Fibroblast of the conjunctiva (primary cell): ENCODE measurements around the gene PIGU.
"Not testable (repeated sequence)": the region's sequence is repeated elsewhere in the genome, so short reads cannot be mapped to it uniquely, and the experiment has no call there.

Experiments used
- DNase-seq: peaks from one replicate; pipeline ENCODE4 v3.0.0-alpha.2; 2010; ENCODE audit warnings: low read depth

PIGU gene

DNA sequence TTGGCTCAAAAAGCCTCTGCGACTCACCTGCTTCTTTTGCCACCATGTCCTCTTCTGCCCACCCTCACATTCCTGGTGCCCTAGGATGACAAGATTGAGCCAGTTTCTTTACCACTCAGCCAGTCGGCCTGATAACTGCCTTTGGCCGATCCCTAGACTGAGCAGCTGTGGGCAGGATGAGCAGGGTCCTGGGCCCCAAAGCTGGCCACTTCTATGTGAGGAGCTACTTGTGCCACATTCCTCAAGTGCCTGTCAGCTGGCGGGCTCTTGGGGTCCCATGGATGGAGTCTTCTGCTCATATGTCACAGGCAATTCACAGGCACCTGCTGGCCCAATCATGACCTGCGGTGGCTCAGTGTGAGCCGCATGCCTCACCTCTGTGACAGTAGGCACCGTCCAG lies 144.1 kb downstream of the PIGU start:
- no peak for DNase-seq

DNA sequence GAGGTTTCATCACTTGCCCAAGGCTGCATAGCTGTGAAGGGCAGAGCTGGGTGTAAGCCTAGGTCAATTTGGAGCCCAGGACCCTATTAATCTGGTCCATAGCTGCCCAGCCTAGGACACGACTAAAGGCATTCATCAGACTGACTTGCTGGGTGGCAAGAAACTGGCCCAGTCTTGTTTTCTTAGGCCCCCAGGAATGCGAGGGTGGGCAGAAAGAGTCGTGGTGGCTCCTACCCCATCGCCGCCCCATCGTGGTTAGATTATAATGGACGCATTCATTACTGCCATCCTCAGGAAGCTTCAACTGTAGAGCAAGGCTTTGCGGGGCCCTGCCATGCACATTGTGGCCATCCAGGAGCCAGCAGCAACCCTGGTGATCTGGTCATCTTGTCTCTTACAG lies 144.6 kb downstream of the PIGU start:
- DNase-seq: no peak

DNA sequence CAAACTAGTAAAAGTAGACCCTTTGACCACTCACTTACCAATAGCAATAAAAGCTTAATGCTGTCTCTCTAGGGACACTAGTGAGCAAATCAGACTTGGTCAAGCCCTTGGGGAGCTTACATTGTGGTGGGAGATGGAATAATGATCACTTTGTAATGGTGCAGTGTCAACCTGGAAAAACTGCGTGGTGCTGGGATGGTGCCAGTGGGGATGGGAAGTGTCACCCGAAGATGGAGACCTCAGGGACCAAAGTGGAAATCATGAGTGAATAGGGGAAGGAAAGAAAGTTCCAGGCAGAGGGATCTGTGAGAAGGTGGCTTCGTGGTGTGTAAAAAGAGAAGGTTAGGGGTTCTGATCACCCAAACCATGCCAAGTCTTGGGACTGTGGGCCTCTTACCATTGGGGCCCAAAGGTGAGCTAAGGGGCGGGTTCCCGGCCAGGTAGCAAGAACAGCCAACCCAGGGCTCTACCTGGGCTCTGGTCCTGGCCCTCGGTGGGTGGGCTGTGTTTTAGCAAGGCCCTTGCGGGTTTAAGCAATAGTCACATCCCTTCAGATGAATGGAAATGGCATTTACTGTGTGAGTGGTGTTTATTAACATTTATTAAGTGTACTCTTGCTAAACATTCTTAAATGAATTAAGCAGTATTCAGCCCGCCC lies 145.2 kb downstream of the PIGU start:
- DNase-seq: no peak

DNA sequence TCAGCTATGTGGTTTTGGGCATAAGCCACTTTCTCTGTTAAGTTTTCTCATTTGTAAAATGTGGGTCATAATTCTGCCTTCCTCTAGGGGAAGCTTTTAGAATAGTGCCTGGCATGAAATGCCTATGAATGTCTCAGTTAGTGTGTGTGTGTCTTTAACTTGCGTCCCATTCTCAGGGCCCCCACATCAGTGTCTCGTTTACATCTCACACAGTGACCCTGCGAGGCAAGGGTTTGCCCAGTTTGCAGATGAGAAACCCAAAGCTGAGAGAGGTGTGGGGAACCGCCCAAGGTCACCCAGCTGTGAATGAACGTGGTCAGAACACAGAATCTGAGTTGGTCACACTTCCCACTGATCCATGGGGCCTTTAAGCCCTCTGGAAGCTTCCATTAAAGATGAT lies 146.6 kb downstream of the PIGU start:
- DNase-seq: no peak

DNA sequence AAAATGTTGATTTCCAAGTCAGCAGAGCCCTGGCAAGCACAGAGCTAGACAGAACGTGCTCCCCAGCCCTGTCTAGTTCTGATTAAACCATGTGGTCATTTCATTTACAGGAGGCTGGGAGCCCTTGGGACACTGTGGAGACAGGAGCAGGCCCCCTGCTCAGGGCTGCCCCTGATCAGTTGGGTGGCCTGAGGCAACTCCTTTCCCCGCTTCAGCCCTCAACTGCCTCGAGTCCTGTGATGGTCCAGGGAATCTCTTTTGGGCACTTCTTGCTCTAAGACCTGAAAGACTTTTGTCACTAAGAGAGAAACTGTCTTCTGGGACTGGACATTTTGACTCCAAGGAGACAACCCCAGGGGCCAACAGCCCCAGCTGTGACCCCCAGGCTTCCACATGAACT lies 147.2 kb downstream of the PIGU start:
- no peak for DNase-seq

DNA sequence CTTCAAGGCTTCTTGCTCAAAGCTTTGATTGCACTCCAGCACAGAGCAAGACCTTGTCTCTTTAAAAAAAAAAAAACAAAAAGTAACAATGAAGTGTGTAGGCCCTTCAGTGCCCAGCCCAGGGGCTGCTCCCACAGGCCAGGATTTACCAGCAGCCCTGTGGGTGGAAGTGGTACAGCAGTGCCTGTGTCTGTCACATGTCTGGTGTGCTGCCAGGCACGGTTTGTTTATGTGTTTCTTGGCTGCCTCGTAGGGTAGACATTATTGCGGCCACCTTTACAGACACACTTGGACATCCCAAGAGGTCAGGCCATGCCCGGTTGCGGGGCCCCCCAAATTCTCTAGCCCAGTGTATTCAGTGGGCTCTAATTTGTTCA lies 148.0 kb downstream of the PIGU start:
- no peak for DNase-seq

DNA sequence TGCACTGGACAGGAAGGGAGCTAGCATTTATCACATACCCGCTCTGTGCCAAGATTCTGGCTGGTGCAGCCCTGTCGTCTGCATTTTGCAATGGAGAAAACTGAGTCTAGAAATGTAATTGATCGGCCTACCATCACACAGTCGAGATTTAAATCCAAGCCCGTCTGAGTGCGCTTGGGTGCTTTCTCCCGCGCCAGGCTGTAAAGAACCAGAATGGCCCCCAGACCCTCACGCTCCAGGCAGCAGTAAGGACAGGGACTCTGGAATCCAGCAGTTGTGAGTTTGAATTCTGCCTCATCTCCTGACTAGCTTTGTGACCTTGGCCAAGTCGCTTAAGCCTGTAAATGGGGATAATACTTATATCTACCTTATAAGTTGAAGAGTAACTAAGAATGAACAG lies 149.9 kb downstream of the PIGU start:
- DNase-seq: no peak

DNA sequence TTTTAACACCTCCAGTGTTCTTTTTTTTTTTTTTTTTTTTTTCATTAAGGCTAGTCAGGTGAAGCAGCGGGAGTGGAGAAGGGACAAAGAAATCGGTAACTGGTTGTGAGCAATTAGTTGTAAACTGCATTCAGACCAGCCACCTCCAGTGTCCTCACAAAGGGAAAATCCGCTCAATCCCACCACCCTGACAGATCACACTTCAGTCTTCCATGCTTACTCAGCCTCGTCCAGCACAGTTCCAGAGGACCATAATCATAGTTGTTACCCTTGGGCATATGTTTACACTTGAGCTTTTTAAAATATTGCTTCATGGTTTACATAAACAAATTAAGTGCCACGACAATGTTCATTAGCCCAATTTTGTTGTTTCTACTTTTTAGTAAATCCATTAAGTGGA lies 150.4 kb downstream of the PIGU start:
- no peak for DNase-seq

DNA sequence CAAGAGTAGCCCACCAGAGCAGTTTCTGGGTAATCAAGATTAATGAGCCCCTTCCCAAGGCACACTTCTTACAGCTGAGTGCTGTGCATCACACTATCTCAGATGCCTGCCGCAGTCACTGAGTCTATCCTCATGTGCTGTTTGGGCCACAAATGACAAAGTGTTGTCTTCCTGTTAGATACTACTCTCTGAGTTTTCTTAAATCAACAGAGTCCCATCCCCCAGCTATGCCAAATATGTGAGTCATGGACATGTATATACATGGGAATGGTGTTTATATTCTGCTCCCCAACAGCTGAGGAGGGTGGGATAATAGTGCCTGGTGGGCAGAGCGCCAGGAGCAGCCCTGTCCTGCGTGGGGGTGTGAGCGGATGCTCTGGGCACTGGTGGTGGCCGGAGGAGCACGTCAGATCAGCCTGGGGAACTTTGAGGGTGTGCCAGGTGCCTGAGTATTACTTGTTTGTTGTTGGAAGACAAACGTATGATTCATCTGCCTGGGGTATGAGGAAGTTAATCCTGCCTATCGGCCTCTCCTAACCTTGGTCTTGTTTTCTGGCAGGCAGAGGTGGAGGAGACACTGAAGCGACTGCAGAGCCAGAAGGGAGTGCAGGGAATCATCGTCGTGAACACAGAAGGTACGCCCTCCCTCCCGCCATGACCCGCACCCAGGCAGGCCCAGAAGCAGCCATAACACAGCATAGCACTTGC lies 151.0 kb downstream of the PIGU start:
- DNase-seq: peak; percentile 96

DNA sequence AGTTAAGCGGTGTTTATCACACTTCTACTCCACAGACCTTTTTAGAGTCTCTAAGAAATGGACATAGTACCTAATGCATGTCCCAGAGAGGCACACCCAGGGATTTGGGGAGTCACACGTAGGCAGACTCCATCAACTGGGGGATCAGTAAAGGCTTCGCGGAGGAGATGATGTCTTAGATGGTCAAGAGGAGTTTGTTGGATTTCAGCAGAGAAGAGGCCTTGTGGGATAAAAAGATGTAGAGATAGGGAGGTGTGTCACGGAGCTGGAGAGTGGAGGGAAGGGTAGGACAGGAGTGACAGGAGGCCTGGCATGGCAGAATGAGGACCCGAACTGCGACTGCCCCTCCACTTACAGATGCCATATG lies 151.6 kb downstream of the PIGU start:
- DNase-seq: no peak

DNA sequence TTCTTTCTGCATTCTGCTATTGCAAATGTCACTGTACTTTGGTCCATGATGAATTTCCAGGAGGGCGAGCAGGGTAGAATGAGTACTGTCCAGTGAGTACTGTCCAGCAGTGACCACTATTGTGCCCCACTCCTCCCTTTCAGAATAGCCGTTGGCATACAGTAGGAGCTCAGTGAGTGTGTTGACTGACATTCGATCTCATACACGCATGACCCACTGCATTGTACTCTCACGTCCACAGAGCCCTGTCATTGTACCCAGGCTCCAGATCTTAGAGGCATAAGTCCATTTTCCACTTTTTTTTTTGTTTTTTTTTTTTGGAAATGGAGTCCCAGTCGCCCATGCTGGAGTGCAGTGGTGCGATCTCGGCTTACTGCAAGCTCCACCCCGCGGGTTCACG lies 152.5 kb downstream of the PIGU start:
- no peak for DNase-seq

DNA sequence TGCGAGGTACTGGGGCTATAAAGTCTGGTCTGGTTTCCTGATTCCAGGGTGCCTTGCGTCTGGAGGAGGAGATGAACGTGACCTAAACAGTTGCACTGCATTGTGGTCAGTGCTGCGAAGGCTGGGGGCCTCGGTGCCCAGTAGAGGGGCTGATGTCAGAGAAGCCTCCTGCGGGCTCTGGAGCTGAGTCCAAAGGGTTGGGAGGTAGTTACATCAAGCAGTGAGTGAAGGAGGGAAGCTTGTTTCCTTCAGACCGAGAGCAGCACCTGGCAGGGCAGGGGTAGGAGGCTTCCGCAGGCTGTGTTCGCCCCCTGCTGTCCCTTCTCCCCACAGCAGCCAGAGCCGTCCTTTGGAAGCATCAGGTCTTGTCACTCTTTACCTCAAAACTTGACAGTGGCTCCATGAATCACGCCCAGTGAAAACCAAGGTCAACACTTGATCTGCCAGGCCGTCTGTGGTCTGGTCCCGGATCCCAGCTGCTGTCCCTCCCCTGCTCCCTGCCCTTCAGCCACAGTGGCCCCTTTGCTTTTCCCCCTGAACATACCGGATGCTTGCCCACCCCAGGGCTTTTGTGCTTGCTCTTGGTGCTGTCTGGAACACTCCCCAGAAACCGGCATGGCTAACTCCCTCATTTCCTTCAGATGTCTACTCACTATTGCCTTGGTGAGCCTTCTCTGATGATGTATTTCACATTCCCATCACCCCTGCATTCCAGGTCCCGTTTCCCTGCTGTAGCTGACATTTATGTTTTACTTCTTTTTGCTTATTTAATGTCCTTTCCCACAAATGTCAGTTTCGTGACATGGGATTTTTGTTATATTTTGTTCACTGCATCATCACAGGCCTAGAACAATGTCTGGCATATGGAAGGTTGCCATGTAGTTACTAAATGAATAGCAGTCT lies 153.7 kb downstream of the PIGU start:
- DNase-seq: no peak

DNA sequence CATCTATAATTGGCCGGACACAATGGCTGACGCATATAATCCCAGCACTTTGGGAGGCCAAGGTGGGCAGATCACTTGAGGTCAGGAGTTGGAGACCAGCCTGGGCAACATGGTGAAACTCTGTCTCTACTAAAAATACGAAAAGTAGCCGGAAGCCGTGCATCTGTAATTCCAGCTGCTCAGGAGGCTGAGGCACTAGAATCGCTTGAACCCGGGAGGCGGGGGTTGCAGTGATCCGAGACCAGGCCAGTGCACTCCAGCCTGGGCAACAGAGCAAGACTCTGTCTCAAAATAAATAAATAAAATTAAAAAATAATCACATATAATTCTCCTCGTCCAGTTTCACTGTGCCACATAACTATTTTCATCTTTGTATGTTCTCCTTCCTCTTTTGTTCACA lies 157.1 kb downstream of the PIGU start:
- DNase-seq: not testable (repeated sequence)

DNA sequence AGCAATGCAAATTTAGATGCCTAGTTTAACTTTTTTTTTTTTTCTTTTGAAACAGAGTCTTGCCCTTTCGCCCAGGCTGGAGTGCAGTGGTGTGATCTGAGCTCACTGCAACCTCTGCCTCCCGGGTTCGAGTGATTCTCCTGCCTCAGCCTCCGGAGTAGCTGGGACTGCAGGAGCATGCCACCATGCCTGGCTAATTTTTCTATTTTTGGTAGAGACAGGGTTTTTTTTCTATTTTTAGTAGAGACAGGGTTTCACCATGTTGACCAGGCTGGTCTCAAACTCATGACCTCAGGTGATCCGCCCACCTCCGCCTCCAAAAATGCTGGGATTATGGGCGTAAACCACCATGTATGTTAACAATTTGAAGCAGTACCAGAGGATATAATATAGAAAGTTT lies 158.0 kb downstream of the PIGU start:
- not testable (repeated sequence) for DNase-seq

DNA sequence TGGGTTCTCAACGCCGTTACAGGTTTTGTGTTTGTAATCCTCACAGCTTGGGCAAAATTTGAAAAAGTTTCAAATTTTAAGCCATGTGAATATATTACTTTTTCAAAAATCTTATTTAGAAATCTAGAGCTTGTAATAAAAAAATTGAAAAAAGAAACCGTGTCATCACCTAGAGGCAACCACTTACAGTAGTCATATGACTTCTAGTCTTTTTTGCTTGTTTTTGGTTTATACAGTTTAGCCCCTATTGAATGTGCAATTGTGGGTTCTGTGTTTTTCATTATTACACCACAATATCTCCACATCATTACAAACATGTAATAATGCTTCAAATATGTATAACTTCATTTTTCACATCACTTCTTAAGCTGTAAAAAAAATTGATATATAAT lies 159.8 kb downstream of the PIGU start:
- DNase-seq: no peak

DNA sequence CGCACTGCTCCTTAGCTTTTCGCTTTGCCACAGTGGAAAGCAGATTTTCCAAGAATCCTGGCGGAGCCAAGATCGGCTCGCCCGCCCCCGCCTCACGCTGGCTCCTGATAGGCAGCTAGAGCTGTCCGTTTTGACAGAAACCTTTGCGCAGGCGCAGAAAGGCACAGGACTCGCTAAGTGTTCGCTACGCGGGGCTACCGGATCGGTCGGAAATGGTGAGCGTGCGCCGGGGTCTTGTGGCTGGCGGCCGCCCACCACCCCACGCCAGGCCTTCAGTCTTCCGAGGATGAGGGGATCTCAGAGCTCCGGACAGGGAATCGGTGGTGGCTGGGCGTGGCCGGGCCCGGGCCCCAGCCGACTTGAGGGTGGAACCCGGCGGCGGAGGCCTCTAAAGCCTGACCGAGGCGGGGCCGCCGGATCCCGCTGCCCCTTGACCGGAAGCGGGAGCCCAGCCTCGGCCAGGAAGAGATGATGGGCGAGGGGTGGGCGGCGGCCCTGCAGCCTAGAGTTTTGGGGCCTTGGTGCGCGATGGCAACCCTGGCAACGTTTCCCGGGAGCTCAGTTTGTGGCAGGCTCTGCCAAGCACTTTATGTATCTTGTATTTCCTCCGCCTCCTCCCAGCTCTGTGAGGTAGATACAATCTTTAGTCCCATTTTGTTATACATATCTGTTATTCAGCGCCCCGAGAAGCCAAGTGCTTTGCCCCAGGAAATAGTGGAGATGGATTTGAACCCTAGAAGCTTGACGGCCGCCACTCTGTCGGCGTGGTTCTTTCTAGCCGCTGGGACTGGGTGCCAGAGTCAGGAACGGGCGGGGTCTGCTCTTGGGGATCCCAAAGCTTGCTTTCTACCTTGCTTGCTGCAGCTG lies 160.4 kb downstream of the PIGU start, which contains the start of gene DYNLRB1:
Gene DYNLRB1 (plus strand): TSS at position 176 of the 867 bp plus-strand sequence. CDS start 37 bp downstream, at position 213.
- DNase-seq: peak; percentile 91

DNA sequence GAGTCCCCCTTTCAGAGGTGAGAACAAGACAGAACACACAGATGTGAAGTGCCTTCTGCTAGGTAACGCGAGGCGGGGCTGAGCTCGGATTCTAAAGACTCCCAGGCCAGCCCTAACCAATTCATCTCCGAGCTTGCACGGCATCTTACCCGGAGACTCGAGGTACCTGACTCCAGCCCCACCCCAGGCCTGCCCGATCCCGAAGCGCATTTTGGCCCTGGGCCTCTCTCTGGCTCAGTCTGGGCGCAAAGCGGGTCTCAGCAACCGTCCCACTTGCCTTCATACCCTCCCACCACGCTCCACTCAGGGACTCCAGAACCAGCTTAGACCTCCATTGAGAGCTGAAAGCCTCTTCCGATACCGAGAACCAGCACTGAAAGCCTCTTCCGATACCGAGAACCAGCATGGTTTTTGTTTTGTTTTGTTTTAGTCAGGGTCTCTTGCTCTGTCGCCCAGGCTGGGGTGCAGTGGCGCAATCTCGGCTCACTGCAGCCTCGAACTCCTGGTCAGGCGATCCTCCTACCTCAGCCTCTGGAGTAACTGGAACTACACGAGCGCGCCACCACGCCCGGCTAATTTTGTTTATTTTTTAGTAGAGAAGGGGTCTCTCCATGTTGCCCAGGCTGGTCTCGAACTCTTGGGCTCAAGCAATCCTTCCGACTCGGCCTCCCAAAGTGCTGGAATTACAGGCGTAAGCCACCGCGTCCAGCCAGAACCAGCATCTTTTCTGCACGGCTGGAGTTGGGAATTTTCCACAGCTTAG lies 161.2 kb downstream of the PIGU start:
- DNase-seq: no peak

DNA sequence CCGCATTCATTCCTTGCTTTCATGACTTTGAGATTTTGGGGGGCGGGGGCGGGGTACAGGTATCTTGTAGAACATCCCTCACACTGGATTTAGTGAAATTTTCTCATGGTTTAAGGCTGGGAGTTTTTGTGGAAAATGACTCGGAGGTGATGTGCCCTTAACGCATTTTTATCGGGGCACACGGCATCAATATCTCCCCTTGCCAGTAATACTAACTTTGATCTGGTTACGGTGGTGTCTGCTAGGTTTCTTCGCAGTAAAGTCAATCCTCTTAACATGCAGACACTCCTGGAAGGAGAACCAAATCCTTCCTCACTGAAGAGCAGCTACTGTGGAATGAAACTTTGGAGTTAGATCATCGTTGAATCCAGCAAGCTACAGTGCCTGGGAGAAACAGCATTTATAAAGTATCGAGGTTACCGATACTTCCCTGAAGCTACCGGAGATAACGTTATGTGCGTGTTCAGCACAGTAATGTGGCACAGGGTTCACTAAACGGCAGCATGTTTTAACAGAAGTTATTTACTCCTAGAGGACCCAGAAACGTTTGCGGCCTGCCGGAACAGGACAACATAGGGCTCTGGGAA lies 161.9 kb downstream of the PIGU start:
- DNase-seq: no peak

DNA sequence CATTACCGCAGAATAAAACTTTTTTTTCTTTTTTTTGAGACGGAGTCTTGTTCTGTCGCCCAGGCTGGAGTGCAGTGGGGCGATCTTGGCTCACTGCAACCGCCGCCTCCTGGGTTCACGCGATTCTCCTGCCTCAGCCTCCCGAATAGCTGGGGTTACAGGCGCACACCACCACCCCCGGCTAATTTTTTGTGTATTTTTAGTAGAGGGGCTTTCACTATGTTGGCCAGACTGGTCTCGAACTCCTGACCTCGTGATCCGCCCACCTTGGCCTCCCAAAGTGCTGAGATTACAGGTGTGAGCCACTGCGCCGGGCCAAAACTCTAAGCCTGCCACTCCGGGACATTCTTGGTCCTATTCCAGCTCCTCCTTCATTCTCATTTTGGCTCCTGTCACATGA lies 162.9 kb downstream of the PIGU start:
- DNase-seq: not testable (repeated sequence)

DNA sequence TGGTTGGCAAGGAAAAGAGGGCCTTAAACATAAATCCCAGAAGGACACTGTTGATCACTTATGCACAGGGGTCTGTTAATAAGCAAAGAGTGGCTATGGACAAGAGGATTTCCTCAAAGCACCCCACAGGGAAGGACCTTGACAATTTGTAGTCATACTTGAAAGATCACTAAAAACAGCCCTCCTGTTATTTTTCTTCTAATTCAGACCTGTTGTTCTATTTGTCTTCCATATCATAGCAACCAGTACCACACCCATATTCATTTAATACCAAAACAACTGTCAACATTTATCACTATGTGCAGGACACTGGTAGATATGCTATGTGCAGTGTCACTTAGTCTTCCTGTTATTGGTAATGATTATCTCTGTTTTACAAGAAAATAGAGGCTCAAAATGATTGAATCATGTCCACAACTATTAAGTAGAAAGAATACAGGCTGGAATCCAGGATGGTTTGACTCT lies 163.9 kb downstream of the PIGU start:
- DNase-seq: no peak
